Smooth muscle cell (in vitro differentiated cells): ENCODE results near the gene RNGTT. TPM values are rescaled to one million over a fixed set of nuclear protein-coding genes. Genes with fewer than 3 reads are reported as not detected.

Experiments used
- DNase-seq: peaks from one replicate; lab custom pipeline; 2025; ENCODE audit not compliant: unreplicated experiment; lab: John Stamatoyannopoulos, UW
- H2AFZ ChIP-seq: fragments of 200-600 bp; sonication (generic); 2 replicates; pipeline ENCODE4 v1.6.0; 2016; ENCODE audit warnings: antibody characterized with exemption, low read depth, mild to moderate bottlenecking
- H3F3A ChIP-seq: fragments of 200-600 bp; sonication (generic); 2 replicates; pipeline ENCODE4 v1.6.0; 2017; ENCODE audit warnings: antibody characterized with exemption, low read depth
- H3K27ac ChIP-seq: fragments of 200-600 bp; sonication (generic); 2 replicates; pipeline ENCODE4 v1.5.1; 2016; ENCODE audit warnings: low read depth, mild to moderate bottlenecking
- H3K27me3 ChIP-seq: fragments of 200-600 bp; sonication (generic); 2 replicates; pipeline ENCODE4 v1.6.1; 2016; ENCODE audit warnings: low read depth, mild to moderate bottlenecking
- H3K36me3 ChIP-seq: fragments of 200-600 bp; sonication (generic); 2 replicates; pipeline ENCODE4 v1.5.1; 2016; ENCODE audit warnings: low read depth
- H3K4me1 ChIP-seq: fragments of 200-600 bp; sonication (generic); 2 replicates; pipeline ENCODE4 v1.5.1; 2016; ENCODE audit warnings: low read depth
- H3K4me2 ChIP-seq: fragments of 200-600 bp; sonication (generic); 2 replicates; pipeline ENCODE4 v1.6.0; 2016; ENCODE audit warnings: mild to moderate bottlenecking
- H3K4me3 ChIP-seq: fragments of 200-600 bp; sonication (generic); 2 replicates; pipeline ENCODE4 v1.5.1; 2016; ENCODE audit warnings: mild to moderate bottlenecking
- H3K79me2 ChIP-seq: fragments of 200-600 bp; sonication (generic); 2 replicates; pipeline ENCODE4 v1.6.0; 2016; ENCODE audit warnings: low read depth, mild to moderate bottlenecking
- H3K9ac ChIP-seq: fragments of 200-600 bp; sonication (generic); 2 replicates; pipeline ENCODE4 v1.6.0; 2016; ENCODE audit warnings: low read depth
- H3K9me3 ChIP-seq: fragments of 200-600 bp; sonication (generic); replicated peaks from 2 replicates; pipeline ENCODE4 v1.5.1; 2016; ENCODE audit warnings: low read depth
- H4K20me1 ChIP-seq: fragments of 200-600 bp; sonication (generic); 2 replicates; pipeline ENCODE4 v1.6.0; 2016; ENCODE audit warnings: low read depth
- CTCF ChIP-seq: fragments of 200-600 bp; sonication (generic); IDR thresholded peaks from 2 replicates; pipeline ENCODE4 v1.5.1; 2017; ENCODE audit warnings: borderline replicate concordance, mild to moderate bottlenecking, antibody characterized with exemption; ENCODE audit not compliant: insufficient read depth, poor library complexity, severe bottlenecking
- WGBS: methylation state at CpG from one replicate; pipeline ENCODE4 v1.1.7; 2016; ENCODE audit warnings: low lambda C conversion rate; 5-methylcytosine and 5-hydroxymethylcytosine counted together
- polyA plus RNA-seq: library from polyadenylated mRNA; unstranded; fragments of >200 nt; fragmentation: Nextera tagmentation; extraction: Ambion mirVana; gene quantifications from 2 replicates; pipeline ENCODE4 v1.2.1, GENCODE V29; 2016
- total RNA-seq: library from RNA; depleted of rRNA; stranded (reverse); fragments of >200 nt; gene quantifications from 2 replicates; pipeline ENCODE4 v1.2.3, GENCODE V29; 2014

The RNGTT gene
- total and polyA plus RNA-seq, 2 experiments from 2014 or later: 7.5 to 22.7 TPM

GRCh38 chr6:88669475-88669874 lies 293.9 kb downstream of the RNGTT start:
- Histone ChIP-seq H3K4me3 (no peak overlapping the region), H3F3A (no peaks in the 10 kb centered on the region), H3K4me1 (no peaks in the 10 kb centered on the region), H3K9me3 (peaks cover 12% of the 10 kb centered on the region), H3K4me2 (no peak overlapping the region), H3K36me3 (peaks cover 3% of the 10 kb centered on the region), H3K27me3 (no peaks in the 10 kb centered on the region), H3K27ac (no peak overlapping the region), H4K20me1 (no peaks in the 10 kb centered on the region), H3K79me2 (no peaks in the 10 kb centered on the region), H2AFZ (no peak overlapping the region), H3K9ac (no peak overlapping the region)
- TF ChIP-seq CTCF: no peak
- 96% methylated on average over 4 of the region's 4 CpGs for WGBS
- DNase-seq: no peak

- DNase-seq: no peak
- no peak overlapping the region for H3K9ac ChIP-seq
- peaks cover 12% of the 10 kb centered on the region for H3K9me3 ChIP-seq
- no peak overlapping the region for H2AFZ ChIP-seq
- H3F3A ChIP-seq: no peaks in the 10 kb centered on the region
- no peak overlapping the region for H3K27ac ChIP-seq
- no peak overlapping the region for H3K4me3 ChIP-seq
- no peaks in the 10 kb centered on the region for H4K20me1 ChIP-seq
- no peak overlapping the region for H3K4me2 ChIP-seq
- no peaks in the 10 kb centered on the region for H3K79me2 ChIP-seq
- H3K27me3 ChIP-seq: no peaks in the 10 kb centered on the region
- 75% methylated on average over 5 of the region's 5 CpGs for WGBS
- TF ChIP-seq CTCF: no peak
- H3K4me1 ChIP-seq: no peaks in the 10 kb centered on the region
- peaks cover under 1% of the 10 kb centered on the region for H3K36me3 ChIP-seq
Measured at GRCh38 chr6:88666901-88667300, 296.5 kb downstream of the RNGTT start.

GRCh38 chr6:88665131-88665530 lies 298.3 kb downstream of the RNGTT start:
- Histone ChIP-seq H3K27me3 (no peaks in the 10 kb centered on the region), H4K20me1 (no peaks in the 10 kb centered on the region)
- WGBS: 98% methylated on average over 4 of the region's 4 CpGs

More at GRCh38 chr6:88665131-88665530, 298.3 kb downstream of the RNGTT start:
- H3K79me2 ChIP-seq: no peaks in the 10 kb centered on the region
- H2AFZ ChIP-seq: no peak overlapping the region
- H3K36me3 ChIP-seq: peaks cover 4% of the 10 kb centered on the region
- no peak overlapping the region for H3K4me3 ChIP-seq
- no peaks in the 10 kb centered on the region for H3K4me1 ChIP-seq
- TF ChIP-seq CTCF: no peak
- no peak for DNase-seq
- H3F3A ChIP-seq: no peaks in the 10 kb centered on the region
- no peak overlapping the region for H3K27ac ChIP-seq
- peaks cover 4% of the 10 kb centered on the region for H3K9me3 ChIP-seq
- H3K4me2 ChIP-seq: no peak overlapping the region
- no peak overlapping the region for H3K9ac ChIP-seq
